ENCODE measurements around the gene ZNF611.

GRCh38 chr19:52710538-52710937 lies 24.3 kb downstream of the ZNF611 start:
- no peak for TF ChIP-seq CTCF (IDR thresholded peaks at IDR 0.05)
- no peak for TF ChIP-seq POLR2A (IDR thresholded peaks at IDR 0.05)
